ENCODE measurements around the gene CHRND.
"Not testable (repeated sequence)": the region's sequence is repeated elsewhere in the genome, so short reads cannot be mapped to it uniquely, and the experiment has no call there.

CHRND gene

DNA sequence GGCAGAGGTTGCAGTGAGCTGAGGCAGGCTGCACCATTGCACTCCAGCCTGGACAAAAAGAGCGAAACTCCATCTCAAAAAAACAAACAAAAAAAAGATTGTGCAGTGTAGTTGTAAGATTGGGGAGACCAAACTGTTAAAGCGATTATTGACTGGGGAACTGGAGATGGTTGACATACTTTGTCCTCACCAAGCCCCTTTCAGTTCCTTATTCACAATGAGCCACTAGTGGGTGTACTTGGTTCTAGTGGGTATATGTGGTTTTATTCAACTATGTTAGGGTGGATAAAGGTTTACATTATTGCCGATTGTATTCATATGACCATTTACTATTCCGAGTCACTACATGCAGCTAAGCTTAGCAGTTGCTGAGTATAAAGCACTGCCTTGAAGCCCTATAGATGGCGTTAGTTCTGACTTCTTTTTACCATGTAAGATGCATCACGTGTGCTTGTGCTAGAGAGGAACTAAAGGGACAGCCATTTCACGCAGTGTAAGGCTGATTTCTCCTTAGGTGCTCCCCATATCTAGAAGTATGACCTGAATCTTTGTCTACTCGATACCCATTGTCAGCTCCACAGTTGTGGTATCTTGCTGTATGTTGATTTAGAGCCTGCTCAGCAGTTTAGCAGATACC, 36.7 kb downstream of the CHRND start:
- intact Hi-C loops (cut with DNase I) = no loop called here
- no peak for DNase-seq

DNA sequence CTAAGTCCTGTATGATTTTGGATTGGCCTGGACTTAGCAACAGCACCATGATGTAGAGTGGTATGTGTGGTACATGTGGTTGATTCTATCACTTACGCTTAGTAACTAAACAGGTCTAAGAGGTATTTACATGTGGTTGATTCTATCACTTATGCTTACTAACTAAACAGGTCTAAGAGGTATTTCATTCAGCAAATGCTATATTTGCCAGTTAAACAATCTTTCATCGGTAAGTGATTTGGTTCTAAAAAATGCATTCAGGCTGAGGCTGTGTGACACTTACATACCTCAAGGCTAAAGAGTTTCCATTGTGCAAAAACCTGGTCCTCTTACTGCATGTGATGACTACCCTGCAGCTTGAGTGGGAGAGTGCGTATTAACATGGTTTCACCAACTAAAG, 37.6 kb downstream of the CHRND start:
- intact Hi-C loops (cut with DNase I) = no loop called here

DNA sequence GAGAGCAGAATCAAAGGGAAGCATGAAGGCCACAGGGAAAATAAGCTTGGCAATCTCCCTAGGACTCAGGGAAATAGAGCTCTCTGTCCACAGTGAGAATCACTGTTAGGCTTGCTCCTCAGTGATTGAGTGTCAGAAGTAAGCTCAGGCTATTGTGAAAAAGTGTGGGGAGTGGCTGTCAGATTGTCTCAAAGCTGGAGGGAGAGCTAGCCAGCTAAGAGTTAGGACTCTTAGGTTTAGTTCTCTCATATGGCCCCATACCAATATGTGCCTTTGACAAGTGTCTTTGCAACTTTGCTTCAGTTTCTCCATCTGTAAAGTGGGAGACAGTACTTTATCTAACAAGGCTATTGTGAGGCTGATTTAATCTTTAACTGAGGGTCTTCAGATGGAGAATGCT, 41.8 kb downstream of the CHRND start:
- intact Hi-C loops (cut with DNase I) = no loop called here
- DNase-seq = no peak

More for the DNA sequence above, 37.6 kb downstream of the CHRND start:
- no peak for DNase-seq

DNA sequence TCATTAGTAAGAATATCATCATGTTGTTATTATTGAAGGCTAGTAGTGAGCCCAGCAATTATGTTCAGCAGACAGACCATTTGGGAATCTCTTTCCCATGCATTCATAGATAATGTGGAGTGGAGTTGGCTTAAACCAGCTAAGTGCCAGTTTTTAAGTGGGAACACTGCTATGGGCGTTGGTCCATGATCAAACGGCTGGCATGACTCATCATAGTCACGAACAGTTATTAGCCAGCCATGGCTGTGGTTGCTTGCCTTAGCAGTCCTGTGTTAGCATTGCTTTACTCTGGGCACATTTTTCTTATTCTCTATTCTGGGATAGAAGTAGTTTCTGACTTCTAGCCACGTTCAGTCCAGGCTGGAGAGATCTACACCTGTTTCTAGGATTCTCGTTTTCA, 42.2 kb downstream of the CHRND start:
- DNase-seq = no peak
- intact Hi-C loops (cut with DNase I) = no loop called here

DNA sequence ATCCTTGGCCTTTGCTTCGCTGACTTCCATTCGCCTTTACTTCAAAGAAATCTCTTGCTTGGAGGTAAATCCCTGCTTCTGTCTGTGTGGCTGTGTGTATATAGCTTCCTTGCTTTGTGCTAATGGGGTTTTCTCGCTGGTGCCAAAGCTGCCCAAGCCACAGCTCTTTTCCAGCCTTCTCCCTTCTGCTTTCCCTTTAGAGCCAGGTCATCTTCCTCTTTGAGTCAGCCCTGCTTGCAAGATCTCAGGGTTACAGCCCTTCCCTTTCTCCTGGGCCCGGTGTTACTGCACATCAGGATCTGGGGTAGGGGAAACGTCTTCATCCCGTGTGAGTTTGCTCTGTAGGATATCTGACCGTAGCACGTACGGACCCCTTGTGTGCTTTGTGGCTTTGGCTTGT, 43.6 kb downstream of the CHRND start:
- no peak for DNase-seq
- intact Hi-C loops (cut with DNase I) = no loop called here

DNA sequence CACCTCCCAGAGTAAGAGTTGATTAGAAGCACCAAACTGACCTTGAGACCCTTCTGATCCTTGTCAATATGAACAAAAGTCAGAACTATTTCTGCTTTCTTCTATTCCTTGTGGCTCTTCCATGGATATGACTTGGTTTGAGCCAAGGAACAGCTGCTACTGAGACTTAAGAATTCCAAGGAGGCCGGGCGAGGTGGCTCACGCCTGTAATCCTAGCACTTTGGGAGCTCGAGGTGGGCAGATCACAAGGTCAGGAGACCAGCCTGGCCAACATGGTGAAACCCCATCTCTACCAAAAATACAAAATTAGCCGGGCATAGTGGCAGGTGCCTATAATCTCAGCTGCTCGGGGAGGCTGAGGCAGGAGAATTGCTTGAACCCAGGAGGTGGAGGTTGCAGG, 44.5 kb downstream of the CHRND start:
- DNase-seq; intact Hi-C loops (cut with DNase I): not testable (repeated sequence)

DNA sequence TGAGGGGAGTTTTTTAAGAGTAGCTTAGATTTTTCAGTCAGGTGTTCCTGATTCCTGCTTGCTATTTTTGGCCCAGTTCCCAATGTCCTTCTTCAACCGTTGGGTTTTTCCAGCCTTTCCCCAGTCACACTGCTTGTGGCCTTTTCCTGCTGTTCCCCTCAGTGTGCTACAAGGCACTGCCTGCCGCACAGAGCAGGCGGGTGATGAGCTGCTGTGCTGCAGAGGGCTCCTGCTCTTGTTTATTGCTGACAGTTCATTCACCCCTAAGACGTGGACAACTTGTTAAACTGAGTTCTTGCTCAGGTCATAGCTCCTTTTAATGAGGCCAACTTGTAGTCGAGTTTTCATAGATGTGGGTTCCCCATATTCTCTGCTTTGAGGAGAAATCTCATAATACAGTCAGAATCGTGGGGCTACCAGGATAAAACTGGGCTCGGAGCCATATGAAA, 45.1 kb downstream of the CHRND start:
- intact Hi-C loops (cut with DNase I) = no loop called here
- DNase-seq = peak in 1 of 10 donors; percentile 23

DNA sequence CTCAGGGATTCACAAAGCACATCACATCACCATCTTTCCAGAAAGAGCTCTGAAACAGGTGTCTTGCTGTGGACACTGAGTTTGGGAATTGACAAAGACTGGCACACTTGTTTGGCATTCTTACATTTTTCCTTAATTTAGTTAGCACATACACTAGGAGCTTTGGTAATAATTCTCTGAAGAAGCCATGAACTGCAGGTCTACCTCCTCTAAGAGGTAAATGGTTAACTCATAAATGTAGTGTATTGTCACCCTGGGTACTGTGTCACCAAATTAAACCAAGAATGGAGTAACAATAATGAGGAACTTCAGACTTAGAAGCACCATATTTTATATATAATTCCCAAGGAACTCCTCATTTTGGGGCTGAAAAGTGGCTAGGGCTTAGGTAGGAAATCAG, 47.1 kb downstream of the CHRND start:
- intact Hi-C loops (cut with DNase I) = no loop called here

DNA sequence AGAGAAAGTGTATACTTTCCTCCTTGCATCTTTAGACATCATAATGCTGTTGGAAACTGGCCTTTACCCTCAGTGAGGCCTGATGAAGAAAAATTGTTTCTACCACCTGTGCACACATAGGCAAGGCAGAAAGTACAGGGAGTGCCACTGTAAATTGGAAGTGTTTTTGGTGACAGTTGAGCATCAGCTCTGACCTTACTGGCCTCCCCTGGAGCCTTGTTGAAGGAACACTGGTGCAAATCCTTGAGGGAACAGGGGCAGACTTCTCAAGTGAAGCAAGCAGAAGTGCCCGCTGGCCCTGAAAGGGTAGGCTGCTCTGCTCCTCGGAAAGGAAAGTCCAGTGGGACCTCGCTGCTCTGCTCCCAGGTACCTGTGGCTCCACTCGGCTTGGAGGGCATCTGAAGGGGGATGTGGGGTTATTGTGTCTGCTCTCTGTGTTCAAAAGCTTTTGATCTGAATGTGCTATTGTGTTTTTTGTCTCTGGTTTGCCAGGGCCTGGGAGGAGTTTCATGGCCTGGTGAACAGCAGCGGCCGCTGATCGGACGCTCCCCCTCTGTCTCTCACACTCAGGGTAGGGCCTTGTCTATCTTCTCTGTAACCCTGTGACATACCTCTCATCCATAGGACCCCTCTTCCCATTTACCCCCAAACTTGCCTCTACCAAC, 47.9 kb downstream of the CHRND start:
- intact Hi-C loops (cut with DNase I) = no loop called here
- DNase-seq = peak in 1 of 10 donors; percentile 30

More for the DNA sequence above, 47.1 kb downstream of the CHRND start:
- DNase-seq = no peak

DNA sequence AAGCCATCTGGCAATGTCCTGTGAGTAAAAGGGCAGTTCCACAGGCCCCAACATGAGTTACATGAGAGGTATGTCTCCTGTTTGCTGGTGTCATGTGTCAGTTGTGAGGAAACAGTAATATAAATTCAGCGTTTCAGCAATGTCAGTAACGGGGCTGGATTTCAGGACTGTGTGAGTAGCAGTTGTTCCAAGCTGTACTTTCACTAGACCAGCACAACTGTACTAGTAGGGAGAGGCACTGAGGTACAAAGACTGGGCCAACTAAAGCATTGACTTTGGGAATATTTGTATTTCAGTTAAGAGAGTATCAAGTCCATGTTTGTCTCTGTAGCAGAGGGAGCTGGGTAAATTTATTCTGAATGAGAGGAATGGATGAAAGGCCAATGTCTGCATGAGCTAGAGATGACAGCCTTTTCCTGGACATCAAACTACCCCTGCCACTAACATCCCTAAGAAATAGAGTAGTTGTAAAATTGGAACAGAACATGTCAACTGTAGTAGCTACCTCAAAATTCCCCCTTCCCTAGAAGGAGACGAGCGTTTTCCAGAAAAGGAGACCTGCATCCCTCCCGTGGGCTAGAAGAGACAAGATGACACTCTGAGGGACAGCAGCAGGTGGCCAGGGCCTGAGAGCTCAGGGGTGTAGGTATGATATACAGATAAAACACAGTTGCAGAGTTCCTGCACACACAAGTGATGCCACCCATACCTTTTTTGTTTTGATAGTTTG, 48.9 kb downstream of the CHRND start:
- DNase-seq = no peak
- intact Hi-C loops (cut with DNase I) = no loop called here

DNA sequence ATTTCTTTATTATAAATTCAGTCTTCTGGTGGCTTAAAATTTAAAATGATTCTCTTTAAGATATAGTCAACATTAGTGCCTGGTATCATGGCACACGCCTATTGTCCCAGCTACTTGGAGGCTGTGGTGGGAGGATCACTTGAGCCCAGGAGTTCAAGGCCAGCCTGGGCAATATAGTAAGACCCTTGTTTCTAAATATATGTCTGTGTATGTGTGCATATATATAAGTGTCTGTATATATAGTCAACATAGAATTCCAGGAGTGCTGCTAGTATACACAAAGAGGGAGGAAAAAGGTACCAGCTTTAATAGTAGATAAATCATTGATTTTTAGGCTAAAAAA, 49.4 kb downstream of the CHRND start:
- no peak for DNase-seq
- intact Hi-C loops (cut with DNase I) = no loop called here

DNA sequence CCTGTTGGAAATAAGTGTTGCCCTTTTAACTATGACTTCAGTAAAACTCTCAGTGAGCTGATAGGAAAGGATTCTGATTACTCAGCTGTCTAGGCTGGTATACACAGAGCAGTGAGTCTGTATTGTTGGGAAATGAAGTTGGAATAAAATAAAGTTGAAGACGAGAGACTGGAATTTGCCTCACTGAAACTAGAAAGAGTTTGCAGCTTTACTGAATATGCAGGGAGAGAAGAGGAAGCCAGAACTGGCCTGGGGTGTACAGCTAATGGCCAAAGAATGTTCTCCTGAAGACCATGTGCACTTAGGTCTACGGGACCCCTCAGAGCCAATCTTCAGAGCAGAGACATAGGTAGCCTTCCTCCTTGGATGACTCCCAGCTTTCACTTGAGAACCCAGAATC, 51.0 kb downstream of the CHRND start:
- intact Hi-C loops (cut with DNase I) = no loop called here
- no peak for DNase-seq

DNA sequence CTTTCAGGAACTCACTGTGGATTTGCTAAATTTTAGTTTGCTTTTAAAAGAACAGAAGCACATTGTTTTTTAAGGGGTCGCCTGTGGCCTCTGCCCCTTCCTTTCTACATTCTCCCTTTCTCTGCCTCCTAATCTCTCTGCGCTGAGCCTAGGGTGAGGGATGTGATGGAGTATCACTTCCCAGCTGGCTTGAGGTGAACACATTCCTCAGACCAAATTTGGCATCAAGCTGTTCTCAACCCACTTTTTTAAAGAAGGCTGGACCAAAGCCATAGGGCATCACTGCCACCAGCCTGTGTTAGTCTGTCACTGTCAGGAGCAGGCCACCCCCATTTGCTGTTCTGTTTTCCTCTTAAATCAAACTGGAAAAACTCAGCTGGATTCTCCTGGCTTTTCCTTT, 51.9 kb downstream of the CHRND start:
- intact Hi-C loops (cut with DNase I) = no loop called here
- no peak for DNase-seq

DNA sequence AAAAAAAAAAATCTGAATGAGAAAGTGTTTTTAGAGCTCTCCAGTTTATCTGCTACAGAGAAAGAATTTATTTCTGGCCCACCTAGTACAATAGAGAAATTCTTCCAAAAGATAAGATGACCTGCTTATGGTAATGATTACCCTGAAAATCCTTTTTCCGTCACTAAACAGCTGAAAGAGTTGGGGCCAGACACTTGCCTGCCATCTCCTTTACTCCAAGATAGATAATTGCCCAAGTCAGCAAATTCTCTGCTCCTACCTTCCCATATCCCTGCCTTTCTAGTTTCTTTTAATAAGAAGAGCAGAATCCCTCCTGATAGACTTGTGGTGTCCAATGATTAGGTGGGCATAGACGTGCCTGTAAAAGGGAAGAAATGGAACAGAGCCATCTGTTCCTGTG, 52.7 kb downstream of the CHRND start:
- no peak for DNase-seq
- intact Hi-C loops (cut with DNase I) = no loop called here

DNA sequence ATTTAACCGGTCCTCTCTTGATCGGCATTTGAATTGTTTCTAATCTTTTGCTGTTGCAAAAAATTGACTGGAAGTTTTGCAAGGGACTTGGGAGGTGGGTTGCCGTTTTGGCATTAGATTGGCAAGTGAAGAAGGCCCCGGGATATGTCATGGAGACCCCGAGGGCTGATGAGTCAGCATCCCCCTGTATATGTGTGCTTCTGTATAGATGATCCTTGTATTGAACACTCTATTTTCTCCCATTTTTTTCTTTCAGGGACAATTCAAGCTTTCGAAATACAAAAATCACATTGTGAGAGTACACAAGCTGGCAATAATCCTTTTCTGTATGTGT, 54.7 kb downstream of the CHRND start:
- DNase-seq = no peak
- intact Hi-C loops (cut with DNase I) = no loop called here

DNA sequence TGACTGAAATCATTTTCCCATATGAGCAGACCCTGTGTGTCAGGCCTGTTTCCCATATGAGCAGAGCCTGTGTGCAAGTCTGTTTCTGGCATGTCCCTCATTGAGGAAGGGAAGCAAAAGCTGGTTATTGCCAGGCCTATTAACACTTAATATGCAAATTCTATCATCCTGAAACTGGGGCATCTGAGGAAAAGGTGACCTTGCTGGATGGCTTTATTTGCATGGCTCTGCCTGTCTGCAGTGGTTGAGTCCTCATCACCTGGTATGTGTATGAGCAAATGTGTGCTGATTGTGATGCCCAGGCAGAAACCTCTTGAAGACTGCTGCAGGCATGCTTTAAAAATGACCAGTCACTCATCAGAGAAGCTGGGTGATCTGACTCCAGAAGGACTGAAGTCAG, 55.8 kb downstream of the CHRND start:
- intact Hi-C loops (cut with DNase I) = no loop called here
- no peak for DNase-seq

DNA sequence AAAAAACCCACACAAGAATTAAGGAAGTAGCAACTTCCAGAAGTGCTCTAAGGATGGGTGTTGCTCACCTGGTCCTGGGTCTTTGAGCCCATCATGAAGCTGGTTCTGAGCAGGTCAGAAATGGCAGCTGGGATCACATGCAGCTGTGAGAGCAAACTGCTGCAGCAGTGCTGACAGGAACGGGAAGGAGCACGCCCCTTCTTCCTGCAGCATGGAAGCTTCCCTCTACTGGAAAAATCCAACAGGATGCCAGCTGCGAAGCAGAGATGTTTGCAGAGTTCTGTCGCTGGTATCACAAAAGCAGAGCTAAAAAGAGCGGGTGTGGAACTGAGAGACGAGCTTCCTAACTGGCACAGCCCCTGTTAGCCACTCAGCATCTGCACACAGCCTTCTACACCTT, 58.3 kb downstream of the CHRND start:
- intact Hi-C loops (cut with DNase I) = no loop called here
- peak in 2 of 10 donors; percentile 28 to 86 for DNase-seq
